GM18873 (cell line): Measurements from ENCODE around the gene DDI1.
A peak's percentile ranks its signal among the peaks of the same experiment; 100 is the strongest.
"Not testable (repeated sequence)": the region's sequence is repeated elsewhere in the genome, so short reads cannot be mapped to it uniquely, and the experiment has no call there.

ENCODE experiments used
- ATAC-seq: cut with Tn5 transposase; IDR thresholded peaks from one replicate; pipeline ENCODE4 v1.9.1; 2021; ENCODE audit warnings: mild to moderate bottlenecking, moderate library complexity, moderate number of reproducible peaks; ENCODE audit not compliant: unreplicated experiment, low FRiP score

DDI1 gene

DNA sequence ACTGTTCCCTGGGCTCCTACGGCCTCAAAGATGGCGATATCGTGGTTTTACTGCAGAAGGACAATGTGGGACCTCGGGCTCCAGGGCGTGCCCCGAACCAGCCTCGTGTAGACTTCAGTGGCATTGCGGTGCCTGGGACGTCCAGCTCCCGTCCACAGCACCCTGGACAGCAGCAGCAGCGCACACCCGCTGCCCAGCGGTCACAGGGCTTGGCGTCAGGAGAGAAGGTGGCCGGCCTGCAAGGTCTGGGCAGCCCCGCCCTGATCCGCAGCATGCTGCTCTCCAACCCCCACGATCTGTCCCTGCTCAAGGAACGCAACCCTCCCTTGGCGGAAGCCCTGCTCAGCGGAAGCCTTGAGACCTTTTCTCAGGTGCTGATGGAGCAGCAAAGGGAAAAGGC lies 555 bp downstream of the DDI1 start:
- no peak for ATAC-seq

DNA sequence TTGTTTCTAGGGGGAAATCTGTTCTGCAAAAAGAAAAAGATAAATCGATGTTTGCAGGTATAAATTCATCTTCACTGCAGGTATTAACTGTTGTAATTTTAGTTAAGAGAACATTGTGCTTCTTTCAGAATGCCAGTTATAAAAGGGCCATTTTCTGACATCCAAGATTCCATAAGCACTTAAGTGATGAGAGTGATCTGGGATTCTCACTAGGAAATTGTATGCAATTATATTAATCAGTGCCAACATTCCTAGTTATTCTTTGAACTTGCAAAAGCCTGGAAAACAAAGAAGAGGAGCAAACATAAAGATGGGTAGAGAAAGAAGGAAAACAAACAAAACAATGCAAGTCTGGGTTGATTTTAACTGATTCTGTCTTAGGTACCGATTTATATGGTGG lies 5.4 kb downstream of the DDI1 start:
- no peak for ATAC-seq

DNA sequence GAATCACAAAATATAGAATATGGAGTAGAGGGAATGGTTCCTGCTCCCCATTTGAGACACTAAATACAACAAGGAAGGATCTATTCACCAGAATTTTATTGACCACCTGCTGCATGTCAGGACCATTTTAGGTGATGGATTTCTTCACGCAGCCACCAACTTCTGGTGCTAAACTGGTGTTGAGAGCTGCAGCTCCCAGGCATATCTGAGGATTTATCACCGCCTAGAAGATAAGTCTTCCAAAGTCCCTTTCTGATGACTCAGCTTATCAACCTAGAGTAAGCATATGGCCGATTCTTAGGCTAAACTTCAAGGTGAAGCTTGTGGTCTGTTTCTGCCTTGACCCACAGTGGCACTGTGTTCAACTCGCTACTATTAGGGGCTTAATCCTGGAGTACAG lies 6.7 kb downstream of the DDI1 start:
- no peak for ATAC-seq

DNA sequence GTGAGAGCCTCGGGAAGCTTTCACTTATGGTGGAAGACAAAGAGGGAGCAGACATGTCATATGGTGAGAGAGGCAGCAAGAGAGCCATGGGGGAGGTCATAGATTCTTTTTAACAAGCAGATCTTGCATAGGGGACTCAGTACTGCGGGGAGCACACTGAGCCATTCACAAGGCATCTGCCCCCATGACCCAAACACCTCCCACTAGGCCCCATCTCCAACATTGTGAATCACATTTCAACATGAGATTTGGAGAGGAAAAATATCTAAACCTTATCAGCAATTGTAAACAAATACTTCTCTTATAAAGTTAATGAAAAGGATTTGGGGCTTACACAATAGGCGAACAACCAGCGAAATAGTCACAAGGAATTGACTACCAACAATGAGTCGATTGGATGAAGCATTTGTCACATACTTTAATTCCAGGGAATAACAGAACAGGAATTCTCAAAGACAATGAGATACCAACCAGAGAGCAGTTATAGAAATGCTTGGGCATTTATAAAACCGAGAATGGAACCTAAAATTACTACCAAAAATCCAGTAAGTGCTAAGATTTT lies 7.3 kb downstream of the DDI1 start:
- no peak for ATAC-seq

DNA sequence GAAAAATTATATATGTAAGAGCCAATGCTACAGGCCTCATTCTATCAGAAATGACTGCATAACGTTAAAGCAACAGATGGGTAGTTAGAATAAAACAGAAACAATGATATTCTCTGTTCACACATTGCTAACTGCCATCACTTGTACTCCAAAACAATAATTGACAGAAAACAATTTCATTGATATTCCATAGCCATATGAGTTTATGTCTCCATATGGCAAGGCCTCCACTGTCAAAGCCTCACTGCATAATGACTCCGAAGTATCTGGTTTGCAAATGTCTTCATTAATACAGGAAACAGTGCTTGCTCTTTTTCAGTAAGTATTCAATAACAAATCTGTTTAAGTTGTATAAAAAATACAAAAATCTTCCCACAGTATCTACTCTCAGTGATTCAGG lies 9.9 kb downstream of the DDI1 start:
- ATAC-seq: no peak

DNA sequence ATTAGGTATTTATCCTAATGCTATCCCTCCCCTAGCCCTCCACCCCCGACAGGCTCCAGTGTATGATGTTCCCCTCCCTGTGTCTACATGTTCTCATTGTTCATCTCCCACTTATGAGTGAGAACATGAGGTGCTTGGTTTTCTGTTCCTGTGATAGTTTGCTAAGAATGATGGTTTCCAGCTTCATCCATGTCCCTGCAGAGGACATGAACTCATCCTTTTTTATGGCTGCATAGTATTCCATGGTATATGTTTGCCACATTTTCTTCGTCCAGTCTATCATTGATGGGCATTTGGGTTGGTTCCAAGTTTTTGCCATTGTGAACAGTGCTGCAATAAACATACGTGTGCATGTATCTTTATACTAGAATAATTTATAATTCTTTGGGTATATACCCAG lies 10.4 kb downstream of the DDI1 start:
- ATAC-seq: not testable (repeated sequence)

DNA sequence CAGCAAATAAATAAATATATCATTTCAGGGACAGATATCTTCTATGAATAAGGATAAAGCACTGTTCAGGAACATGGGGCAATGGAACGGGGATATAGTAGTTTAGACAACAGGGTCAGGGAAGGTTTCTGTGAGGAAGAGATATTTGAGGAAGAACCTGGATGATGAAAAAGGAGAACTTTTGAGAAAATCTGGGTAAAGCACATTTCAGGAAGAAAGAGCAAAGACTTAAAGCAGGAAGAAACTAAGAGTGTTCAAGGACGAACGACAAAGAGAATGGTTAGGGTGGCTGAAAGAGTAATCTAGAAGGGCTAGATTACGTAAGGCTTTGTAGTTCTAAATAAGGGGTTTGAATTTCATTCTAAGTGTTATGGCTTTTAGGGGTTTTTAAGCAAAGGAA lies 12.7 kb downstream of the DDI1 start:
- ATAC-seq: no peak

DNA sequence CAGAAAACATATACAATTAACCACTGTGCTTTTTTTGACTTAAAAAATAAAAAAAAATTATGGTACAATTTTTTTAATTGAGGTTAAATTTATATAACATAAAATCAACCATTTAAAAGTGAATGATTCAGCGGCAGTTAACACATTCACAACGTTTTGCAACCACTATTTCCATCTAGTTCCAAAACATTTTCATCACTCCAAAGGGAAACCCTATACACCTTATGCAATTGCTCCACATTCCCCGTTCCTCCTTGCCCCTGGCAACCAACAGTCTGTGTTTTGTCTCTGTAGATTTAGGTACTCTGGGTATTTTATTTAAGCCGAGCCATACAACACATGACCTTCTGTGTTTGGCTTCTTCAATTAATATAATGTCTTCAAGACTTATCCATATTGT lies 15.3 kb downstream of the DDI1 start:
- ATAC-seq: no peak

DNA sequence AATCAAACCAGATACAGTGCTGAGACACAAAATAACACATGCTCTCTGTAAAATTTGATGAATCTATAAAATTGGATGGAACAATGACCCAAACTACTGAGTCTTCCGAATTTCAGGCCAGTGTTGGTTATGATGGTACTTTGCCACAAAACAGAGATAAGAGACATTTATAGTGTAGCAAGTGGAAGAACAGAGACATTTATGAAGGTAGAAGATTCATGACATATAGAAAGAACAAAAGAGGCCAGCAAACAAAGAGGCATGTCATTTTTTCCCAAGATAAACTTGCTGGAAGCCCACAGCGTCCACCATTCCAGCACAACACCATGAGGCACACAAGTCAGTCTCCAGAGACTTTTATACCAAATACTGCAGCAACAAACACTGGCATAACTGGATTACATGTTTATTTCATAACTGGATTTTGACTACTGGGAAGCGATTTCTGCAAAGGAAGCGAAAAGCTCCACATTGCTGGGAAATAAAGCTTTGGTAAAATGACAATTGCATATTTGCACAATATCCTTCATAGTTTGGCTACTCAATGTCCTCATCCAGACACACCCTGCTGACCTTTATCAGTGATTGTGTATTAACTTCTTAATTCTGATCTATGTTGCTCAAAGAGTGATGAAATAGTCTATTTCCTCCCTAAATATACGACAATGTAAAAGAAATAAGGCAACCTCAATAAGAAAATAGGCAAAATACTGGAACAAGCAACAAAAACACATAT lies 17.5 kb downstream of the DDI1 start:
- ATAC-seq: no peak

DNA sequence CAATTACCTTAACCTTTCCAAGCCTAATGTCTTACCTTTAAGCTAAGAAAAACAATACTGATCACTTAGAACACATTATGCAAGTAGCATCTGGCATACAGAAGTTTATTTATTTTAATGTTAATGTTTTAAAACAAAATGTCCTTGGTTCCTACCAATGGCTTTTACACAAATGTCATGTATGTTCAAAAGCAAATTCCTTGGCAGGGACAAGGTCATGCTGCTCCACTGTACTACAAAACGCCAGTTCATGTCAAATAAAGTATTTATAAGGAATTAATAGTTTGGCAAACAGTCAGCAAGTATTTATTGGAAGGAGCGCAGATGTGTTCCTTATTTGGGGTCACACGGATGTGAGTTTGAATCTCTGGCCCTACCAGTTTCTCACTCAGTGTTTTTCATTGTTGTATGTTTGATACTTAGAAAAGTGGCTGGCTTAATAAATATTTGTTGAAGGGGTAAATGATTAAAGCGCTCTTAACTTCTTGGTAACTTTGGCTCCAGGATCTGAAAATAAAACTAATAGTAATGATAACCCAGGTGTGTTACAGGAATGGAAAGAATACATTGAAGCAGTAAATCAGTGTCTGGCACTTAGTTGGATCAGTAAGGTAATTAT lies 18.6 kb downstream of the DDI1 start:
- no peak for ATAC-seq

DNA sequence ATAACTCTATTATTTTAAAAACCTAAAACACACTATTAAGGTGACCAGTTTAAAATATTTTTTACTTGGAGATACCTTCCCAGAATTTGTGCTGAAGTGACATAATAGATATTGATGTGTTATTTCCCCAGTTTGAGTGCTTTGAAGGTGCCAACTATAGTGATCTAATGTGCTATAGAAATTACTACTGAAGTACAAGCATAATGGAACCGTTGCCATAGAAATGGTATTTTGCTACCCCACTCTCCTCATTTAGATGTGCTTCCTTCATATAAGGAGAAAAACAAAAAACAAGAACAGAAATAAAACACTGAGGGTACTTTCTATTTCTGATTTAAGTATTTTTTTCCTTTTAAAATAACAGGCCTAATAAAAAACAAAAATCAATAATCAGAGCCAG lies 19.2 kb downstream of the DDI1 start:
- ATAC-seq: no peak

DNA sequence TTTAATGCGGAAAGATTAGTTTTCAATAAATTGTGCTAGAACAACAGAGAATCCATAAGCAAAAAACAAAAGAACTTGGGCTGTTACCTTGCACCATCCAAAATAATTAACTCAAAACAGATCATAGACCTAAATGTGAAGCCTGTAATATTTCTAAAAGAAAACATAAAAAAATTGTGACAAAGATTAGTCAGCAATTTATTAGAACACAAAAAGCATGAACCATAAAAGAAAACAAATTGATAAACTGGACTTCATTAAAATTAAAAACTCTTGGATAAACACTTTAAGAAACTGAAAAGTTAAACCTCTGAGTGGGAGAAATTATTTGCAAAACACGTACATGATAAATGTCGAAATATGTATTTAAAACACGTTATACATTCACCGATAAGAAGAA lies 21.5 kb downstream of the DDI1 start:
- ATAC-seq: no peak

DNA sequence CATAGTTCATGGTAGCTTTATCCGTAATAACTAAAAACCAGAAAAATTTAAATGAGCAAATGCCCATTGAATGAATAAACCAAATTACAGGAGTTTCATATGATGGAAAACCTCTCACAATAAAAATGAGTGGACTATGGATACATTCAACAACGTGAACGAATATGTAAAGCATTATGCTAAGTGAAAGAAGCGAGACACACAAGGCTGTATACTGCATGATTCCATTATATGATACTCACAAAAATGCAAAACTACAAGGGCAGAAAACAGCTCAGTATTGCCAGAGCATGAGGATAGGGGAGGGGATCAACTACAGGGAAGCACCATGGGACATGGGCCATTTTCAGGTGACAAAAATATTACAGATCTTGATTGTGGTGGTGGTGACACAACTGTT lies 22.2 kb downstream of the DDI1 start:
- no peak for ATAC-seq

DNA sequence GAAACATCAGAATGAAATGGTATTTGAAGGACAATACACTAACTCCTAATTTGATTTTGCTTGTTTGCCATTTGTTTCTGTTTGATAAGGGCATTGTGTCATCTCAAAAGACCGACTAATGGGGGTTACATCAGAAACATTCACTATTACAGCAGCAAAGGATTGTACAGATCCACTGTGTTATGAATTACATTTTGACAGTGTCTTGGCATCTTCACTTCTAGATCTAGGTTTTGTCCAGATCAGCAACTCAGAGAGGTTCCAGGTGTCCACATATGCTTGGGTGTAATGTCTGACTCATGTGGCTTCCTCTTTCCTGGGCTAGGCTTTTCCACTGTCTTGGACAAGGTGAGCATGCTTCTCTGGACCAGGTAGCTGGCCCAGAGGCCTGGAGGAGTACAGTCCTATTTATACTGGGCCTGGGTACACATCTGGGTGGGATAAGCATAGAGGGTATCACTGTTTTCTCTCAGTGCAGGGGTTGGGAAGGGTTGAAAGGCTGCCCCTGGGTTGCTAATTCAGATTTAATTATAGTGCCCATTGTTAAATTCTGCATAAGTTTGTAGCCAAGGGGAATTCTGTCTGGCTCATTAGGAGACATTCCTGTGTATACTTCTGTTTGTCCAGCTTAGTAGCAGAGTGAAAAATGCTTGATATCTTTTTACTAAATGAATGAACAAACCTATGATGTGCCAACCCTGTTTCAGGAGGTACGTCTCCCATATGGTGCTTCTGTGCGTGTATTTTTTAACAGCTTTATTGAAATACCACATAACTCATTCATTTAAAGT lies 23.8 kb downstream of the DDI1 start:
- no peak for ATAC-seq

DNA sequence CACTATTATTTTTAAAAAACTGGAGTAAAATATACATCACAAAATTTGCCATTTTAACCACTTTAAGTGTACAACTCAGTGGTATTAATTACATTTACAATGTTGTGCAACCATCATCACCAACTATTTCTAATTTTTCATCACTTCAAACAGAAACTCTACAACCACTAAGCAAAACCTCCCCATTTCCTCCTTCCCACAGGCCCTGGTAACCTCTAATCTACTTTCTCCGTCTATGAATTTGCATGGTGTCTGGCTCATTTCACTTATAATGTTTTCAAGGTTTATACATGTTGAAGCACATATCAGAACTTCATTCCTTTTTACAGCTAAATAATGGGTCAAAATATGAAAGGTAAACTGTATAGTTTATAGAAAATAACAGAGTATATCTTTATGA lies 24.4 kb downstream of the DDI1 start:
- peak; percentile 83 for ATAC-seq

DNA sequence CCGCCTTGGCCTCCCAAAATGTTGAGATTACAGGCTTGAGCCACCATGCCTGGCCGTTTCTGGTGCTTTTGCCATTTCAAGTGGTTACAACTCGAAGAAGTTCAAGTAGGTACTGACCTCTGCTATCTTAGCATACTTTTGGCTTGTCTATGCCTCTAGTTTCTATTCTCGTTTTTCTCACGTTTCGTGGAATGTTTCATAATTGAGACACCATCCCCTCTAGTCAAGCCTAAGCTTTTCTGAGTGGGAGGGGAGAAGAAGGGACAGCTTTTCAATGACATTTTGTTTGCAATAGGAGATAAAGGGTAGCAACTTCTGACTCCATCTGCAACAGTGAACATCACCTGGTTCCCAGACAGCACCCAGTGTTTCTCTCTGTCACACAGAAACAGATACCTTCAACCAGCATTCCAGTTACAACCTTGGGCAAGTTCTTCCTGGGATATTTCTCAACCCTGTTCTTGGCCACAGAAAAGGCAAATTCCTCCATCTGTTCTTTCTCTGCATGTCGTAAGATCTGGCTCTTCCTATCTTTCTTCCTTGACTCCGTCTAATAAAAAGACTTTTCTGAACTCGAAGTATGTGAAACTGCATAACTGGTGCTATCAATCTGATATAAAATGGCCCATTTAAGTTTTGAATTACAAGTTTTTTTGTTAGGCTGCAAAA lies 25.5 kb downstream of the DDI1 start:
- no peak for ATAC-seq

DNA sequence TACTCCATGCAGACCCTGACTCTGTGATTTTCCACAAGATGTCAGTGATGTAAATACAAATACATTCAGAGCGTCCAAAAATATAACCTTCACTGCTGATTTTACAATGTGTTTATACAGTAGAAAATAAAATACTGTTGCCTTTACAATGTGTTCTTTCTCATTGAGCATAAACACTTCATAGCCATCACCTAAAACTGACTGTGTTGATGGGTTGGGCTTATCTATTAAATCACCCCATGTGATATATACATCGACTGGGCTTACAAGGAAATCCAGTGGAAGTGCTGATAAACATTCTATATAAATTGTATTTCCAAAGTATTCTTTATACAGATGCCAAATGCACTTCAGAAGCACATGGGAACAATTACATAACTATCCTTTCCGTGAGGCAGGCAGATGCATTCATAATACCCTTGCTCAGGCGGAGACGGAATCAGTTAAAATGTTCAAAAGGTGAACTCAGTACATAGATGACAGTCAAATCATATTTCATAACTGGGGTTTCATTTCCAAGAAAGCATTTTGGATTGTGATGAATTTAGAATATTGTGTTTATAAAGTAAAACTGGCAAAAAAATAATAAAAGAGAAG lies 27.7 kb downstream of the DDI1 start:
- no peak for ATAC-seq

DNA sequence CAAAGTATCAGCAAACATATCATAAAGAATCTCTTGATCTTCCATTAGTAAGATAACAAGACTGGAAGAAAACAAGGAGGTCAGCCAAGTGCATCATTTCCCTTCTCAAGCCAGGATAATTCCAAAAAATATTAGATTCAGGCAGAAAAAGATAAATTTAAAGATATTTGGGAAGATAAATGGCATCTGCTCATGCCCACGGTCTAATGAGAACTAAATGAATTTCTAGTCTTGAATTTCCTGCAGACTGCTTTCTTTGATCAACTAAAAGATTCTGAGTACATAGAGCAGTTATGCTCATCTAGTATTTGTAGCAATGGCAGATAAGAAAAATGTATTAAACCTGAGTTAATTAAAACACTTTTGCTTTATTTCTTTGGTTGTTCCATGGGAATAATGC lies 31.1 kb downstream of the DDI1 start:
- no peak for ATAC-seq

DNA sequence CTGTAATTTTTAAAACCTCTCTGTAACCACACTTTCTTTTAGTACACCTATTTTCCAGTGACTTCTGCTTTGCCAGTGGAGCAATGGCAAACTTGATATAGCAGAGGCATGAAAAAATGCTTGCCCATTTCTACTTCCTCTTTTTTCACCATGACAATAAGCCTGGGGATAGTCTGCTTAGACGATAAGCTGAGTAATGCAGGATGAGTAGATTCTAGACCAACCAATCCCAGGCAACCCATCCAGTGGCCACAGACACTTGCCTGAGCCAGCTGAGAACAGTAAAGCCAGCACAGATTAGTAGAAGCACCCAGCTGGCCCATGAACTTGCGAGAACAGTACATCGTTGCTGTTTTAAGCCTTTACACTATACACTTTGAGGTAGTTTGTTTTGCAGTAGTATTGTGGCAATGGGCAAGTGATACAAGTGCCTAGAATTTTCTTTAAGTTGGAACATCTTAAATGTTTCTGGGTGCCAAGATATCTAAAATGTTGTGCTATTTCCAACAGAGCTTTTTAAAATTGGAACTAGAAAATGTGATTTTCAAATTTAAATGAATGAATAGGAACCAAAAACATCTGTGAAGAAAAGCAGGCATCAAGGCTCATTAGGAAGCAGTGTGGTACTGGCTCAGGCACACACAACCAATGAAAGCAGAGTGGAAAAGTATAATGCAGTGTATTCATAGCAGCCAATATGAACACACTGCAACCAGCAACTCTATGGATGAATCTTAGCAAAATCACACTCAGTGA lies 37.7 kb downstream of the DDI1 start:
- peak; percentile 76 for ATAC-seq

DNA sequence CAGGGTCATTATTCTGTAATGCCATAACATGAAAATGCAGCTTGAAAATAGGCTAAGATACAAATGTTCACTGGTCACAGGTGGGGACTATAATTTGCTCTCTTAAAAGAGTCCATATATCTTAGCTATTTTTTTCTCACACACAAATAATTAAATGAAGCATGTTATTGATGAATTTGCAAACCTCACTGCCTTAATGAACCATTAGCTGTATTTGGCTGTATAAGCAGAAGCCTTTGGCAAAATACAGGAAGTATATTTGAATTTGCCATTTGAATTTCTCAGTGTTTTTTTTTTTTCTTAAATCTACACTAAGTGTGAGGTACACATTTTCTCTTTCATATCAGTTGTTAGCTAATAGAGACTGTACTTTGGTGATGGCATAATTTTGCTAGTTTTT lies 38.7 kb downstream of the DDI1 start:
- no peak for ATAC-seq
